ENCODE measurements around the gene PEX1.

- TF ChIP-seq CTCF (IDR thresholded peaks at IDR 0.05; ENCODE audit: insufficient read depth, low read depth, low read length) (no peak), EZH2 (IDR thresholded peaks at IDR 0.05; ENCODE audit: insufficient read depth, low read length) (no peak)
These were observed 38.7 kb downstream of the PEX1 start for GRCh38 chr7:92489634-92490033.
